Measurements from ENCODE around the gene ZNF718.
"Not testable (repeated sequence)": the region's sequence is repeated elsewhere in the genome, so short reads cannot be mapped to it uniquely, and the experiment has no call there.

The ZNF718 gene

GRCh38 chr4:161496-162284 is 37.4 kb downstream of the ZNF718 start:
- DNase-seq (ENCODE audit: low read depth), result no peak

DNA sequence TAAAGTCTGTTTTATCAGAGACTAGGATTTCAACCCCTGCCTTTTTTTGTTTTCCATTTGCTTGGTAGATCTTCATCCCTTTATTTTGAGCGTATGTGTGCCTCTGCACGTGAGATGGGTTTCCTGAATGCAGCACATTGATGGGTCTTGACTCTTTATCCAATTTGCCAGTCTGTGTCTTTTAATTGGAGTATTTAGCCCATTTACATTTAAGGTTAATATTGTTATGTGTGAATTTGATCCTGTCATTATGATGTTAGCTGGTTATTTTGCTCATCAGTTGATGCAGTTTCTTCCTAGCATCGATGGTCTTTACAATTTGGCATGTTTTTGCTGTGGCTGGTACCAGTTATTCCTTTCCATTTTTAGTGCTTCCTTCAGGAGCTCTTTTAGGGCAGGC is 45.3 kb downstream of the ZNF718 start:
- DNase-seq (ENCODE audit: low read depth), result not testable (repeated sequence)

DNA sequence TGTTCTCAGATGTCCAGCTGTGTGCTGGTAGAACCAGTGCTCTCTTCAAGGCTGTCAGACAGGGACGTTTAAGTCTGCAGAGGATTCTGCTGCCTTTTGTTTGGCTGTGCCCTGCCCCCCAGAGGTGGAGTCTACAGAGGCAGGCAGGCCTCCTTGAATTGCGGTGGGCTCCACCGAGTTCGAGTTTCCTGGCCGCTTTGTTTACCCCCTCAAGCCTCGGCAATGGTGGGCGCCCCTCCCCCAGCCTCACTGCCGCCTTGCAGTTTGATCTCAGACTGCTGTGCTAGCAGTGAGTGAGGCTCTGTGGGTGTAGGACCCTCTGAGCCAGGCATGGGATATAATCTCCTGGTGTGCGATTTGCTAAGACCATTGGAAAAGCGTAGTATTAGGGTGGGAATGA is 47.0 kb downstream of the ZNF718 start:
- not testable (repeated sequence) for DNase-seq (ENCODE audit: low read depth)

GRCh38 chr4:173666-174314 is 49.5 kb downstream of the ZNF718 start:
- no peak for DNase-seq (ENCODE audit: low read depth)

- DNase-seq (ENCODE audit: low read depth), result no peak
These were observed 51.7 kb downstream of the ZNF718 start for GRCh38 chr4:175986-176385.

GRCh38 chr4:176995-177394 is 52.7 kb downstream of the ZNF718 start:
- DNase-seq (ENCODE audit: low read depth), result no peak

- DNase-seq (ENCODE audit: low read depth), result not testable (repeated sequence)
These were observed 57.9 kb downstream of the ZNF718 start for GRCh38 chr4:182225-182624.

DNA sequence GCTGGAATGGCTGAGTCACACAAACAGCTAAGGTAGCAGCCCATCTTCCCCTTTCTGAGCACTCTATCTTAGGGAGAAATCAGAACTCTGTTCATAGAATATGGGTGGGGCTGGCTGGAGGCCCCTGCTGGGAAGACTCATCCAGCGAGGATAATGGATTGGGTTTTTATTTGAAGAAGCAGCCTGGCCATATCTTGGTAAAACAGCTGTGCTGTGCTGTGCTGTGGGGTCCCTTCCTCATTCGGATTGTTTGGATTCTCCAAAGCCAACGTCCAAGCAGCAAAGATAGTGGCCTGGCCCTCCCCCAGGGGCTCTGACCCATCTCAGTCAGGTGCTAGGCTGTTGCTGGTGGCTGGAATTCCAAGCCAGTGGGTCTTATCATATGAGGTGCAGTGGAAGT is 63.8 kb downstream of the ZNF718 start:
- DNase-seq (ENCODE audit: low read depth), result no peak

DNA sequence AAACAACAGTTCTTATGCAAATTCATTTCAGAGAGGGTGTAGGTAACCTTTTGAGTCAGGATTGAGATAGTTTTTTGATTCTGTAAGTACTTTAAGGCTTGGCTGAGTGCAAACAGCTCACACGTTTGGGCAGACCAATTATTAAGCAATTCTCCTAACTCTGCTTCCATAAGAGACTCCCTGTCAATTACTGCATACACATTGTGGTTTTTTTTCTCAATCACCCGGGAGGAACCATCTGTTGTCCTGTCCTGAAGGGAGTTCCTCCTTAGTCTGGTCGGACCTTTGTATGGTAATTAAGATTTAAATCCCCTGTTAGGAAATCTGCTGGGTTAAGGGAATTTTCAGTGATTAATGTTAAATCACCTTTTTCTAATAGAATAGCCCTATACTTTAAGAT is 70.9 kb downstream of the ZNF718 start:
- DNase-seq (ENCODE audit: low read depth), result not testable (repeated sequence)

DNA sequence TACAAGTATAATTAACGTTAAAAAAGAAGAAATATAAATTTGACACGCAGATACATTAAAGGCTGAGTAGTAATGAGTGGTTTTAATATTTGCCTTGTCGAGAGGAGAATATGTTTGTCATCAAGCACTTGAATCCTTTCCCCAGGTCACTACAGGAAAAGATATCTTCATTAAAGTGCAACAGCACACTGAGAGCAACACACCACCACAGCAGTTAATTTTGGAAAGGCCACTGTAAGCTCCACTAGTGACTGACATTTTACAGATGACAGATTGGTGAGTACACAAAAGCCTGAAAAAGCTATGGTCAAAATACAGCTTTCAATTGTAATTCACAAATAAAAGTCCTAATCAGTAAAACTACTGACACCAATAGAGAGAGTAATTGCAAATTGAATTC is 76.6 kb downstream of the ZNF718 start:
- no peak for DNase-seq (ENCODE audit: low read depth)

DNA sequence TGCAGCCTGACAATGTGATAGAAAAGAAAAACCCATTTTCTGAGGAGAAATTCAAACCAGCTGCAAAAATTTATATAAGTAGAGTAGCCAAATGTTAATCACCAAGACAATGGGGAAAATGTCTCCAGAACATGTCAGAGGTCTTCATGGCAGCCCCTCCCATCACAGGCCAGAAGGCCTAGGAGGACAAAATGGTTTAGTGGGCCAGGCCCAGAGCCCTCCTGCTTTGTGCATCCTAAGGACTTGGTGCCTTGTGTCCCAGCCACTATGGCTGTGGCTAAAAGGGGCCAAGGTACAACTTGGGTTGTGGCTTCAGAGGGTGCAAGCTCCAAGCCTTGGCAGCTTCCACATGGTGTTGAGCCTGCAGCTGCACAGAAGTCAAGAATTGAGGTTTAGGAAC is 78.5 kb downstream of the ZNF718 start:
- not testable (repeated sequence) for DNase-seq (ENCODE audit: low read depth)

- no peak for DNase-seq (ENCODE audit: low read depth)
These were observed 80.9 kb downstream of the ZNF718 start for GRCh38 chr4:205097-205756.

DNA sequence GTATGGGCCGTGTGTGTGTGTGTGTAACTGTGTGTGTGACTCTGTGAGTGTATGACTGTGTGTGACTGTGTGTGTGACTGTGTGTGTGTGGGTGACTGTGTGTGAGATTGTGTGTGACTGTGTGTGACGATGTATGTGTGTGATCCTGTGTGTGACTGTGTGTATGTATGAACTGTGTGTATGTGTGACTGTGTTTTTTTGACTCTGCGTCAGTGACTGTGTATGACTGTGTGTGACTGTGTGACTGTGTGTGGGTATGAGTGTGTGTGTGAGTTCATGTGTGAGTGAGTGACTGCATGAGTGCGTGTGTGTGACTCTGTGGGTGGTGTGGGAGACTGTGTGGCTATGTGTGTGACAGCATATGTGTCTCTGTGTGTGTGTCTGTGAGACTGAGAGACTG is 81.8 kb downstream of the ZNF718 start:
- DNase-seq (ENCODE audit: low read depth), result no peak

- DNase-seq (ENCODE audit: low read depth), result not testable (repeated sequence)
These were observed 84.3 kb downstream of the ZNF718 start for GRCh38 chr4:208416-209096.

- DNase-seq (ENCODE audit: low read depth), result no peak
These were observed 86.8 kb downstream of the ZNF718 start for GRCh38 chr4:211033-211511.

DNA sequence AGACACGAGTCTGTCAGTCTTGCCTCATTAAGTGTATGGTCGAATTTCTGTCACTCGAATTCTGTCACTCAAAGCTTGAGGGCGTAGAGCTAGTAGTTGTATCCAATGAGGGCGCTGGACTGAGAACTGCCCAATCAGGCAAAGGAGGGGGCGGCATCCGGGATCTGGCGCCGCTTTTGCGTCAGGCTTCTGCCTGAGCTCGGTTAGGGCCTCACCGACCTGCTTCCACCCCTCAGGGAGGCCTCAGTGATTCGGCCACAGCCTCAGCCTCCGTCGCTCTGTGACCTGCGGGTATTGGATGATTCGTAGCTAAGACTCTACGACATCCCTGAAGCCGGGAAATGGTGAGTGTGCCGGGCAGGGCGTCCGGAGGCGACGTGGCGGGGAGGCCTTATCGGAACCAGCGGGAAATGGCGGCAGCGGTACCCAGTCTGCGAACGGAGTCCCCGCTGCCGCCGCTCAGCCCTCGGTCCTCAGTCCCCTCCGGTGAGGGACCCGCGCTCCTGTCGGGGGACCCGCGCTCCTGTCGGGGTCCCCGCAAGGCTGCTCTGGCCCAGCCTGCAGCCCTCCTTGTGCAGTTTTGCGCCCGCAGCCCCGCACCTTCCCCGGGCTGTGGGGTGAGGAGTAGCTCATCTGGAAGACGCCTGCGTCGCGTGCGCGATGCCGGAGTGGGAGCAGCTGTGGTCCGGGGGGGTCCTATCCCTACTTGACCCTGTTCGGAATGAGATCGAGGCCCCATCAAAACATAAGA is 88.3 kb downstream of the ZNF718 start:
- peak; percentile 70 for DNase-seq (ENCODE audit: low read depth)

DNA sequence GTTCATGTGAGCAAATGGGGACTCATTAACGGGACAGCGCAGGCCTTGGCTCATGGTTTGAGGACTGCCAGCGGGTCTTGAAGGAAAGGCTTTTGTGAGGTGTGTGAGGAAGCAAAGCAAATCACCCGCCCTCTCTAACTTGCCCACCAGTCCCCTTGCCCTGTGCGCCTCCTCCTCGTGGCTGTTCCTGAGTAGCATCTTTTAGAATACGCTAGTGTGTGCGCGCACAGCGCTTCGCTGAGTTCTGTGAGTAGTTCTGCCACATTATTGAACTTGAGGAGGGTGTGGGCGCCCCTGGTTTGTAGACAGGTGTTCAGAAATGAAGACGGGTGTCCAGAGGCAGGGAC is 88.9 kb downstream of the ZNF718 start:
- not testable (repeated sequence) for DNase-seq (ENCODE audit: low read depth)
